K562 (cell line): ENCODE measurements around the gene DHRS3. TPM values are rescaled to one million over a fixed set of nuclear protein-coding genes. Genes with fewer than 3 reads are reported as not detected.
A peak's percentile ranks its signal among the peaks of the same experiment; 100 is the strongest.
"Not testable (repeated sequence)": the region's sequence is repeated elsewhere in the genome, so short reads cannot be mapped to it uniquely, and the experiment has no call there.

Experiments used
- ATAC-seq: fragments of 200-7000 bp; cut with Tn5 transposase; 3 replicates; pipeline ENCODE4 v1.9.1; 2020; ENCODE audit warnings: moderate library complexity
- BruUV-seq: library from RNA; stranded (reverse); fragments of 400-500 nt; replicated peaks from 2 replicates; lab custom pipeline; 2021; lab: Mats Ljungman, UMichigan
- CTCF ChIA-PET: fragments of 300-600 bp; formaldehyde crosslinking; extraction: SDS; loops from one replicate; lab custom pipeline; 2021; ENCODE audit warnings: low intra/inter-chr PET ratio; lab: Yijun Ruan, JAX
- POLR2A ChIA-PET: fragments of 300-600, 350-650 bp; sonication (Branson Sonifier 250); formaldehyde crosslinking; extraction: SDS; loops from one replicate; lab custom pipeline; 2021; ENCODE audit warnings: antibody characterized with exemption, inconsistent platforms; lab: Yijun Ruan, JAX
- DNase-seq, 4 experiments: peaks; one replicate each; pipeline versions ENCODE4 v3.0.0 to v3.0.0-alpha.2; 2011 to 2018; ENCODE audit warnings: low spot score in 3 of 4, mixed read lengths in 3 of 4; ENCODE audit errors: extremely low read depth in 1 of 4
- FAIRE-seq: peaks from 2 replicates; lab custom pipeline; 2011; peaks lifted over from hg19 to GRCh38; lab: Jason Lieb, UNC
- H2AFZ ChIP-seq: 2 replicates; pipeline ENCODE4 v1.6.0; 2011; ENCODE audit warnings: low read depth, low read length, control low read depth, inconsistent platforms
- H3K27ac ChIP-seq: fragments of 200-600 bp; 3 replicates; pipeline ENCODE4 v1.8.0; 2011; ENCODE audit warnings: low read depth, mild to moderate bottlenecking, control low read depth, inconsistent platforms, low read length, moderate library complexity, mixed read lengths; ENCODE audit errors: extremely low read depth
- H3K27me3 ChIP-seq, 2 experiments: fragments of 300-600 bp in 1 of 2; 2 replicates in 1 of 2; 3 replicates in 1 of 2; pipeline versions ENCODE4 v1.6.0 to v1.8.0; 2011; ENCODE audit warnings: inconsistent platforms in 2 of 2, low read length in 2 of 2, mild to moderate bottlenecking in 1 of 2, mixed read lengths in 1 of 2, moderate library complexity in 1 of 2; ENCODE audit not compliant: control insufficient read depth in 2 of 2, insufficient read depth in 2 of 2
- H3K36me3 ChIP-seq: fragments of 300-600 bp; 3 replicates; pipeline ENCODE4 v1.8.0; 2011; ENCODE audit warnings: mild to moderate bottlenecking, low read length, inconsistent platforms; ENCODE audit not compliant: control insufficient read depth, insufficient read depth
- H3K4me1 ChIP-seq, 2 experiments: fragments of 200-600 bp in 1 of 2; replicated peaks in 1 of 2; 2 replicates in 1 of 2; 3 replicates in 1 of 2; pipeline versions ENCODE4 v1.5.1 to v1.8.0; 2011; ENCODE audit warnings: inconsistent platforms in 2 of 2, low read length in 2 of 2, mild to moderate bottlenecking in 1 of 2, mixed read lengths in 1 of 2, moderate library complexity in 1 of 2; ENCODE audit not compliant: control insufficient read depth in 2 of 2, insufficient read depth in 2 of 2
- H3K4me2 ChIP-seq: 2 replicates; pipeline ENCODE4 v1.6.1; 2011; ENCODE audit warnings: low read length, control low read depth, inconsistent platforms, mixed read lengths; ENCODE audit not compliant: insufficient read depth
- H3K4me3 ChIP-seq: fragments of 200-600 bp; sonication (generic), shearing (Covaris generic); 2 replicates; pipeline ENCODE4 v1.5.1; 2016; ENCODE audit warnings: control low read depth, inconsistent platforms
- H3K79me2 ChIP-seq: fragments of 200-600 bp; 3 replicates; pipeline ENCODE4 v1.8.0; 2011; ENCODE audit warnings: low read length, inconsistent platforms; ENCODE audit not compliant: control insufficient read depth, insufficient read depth
- H3K9ac ChIP-seq, 2 experiments: 2 replicates each; pipeline versions ENCODE4 v1.6.0 to v1.6.1; 2011; ENCODE audit warnings: low read depth in 2 of 2, low read length in 2 of 2, control low read depth in 1 of 2, inconsistent platforms in 1 of 2, mild to moderate bottlenecking in 1 of 2, mixed read lengths in 1 of 2; ENCODE audit not compliant: insufficient read depth in 1 of 2
- H3K9me1 ChIP-seq: one replicate; pipeline ENCODE4 v1.6.0; 2011; ENCODE audit warnings: inconsistent platforms, mild to moderate bottlenecking, low read length, moderate library complexity; ENCODE audit not compliant: control insufficient read depth, insufficient read depth
- H3K9me3 ChIP-seq: replicated peaks from 2 replicates; pipeline ENCODE4 v1.5.1; 2011; ENCODE audit warnings: low read depth, low read length, inconsistent platforms; ENCODE audit not compliant: control insufficient read depth, insufficient read depth
- H4K20me1 ChIP-seq: replicated peaks from 2 replicates; pipeline ENCODE4 v1.6.1; 2011; ENCODE audit warnings: low read length, inconsistent platforms, mixed read lengths; ENCODE audit not compliant: control insufficient read depth, insufficient read depth
- CBX3 ChIP-seq, 2 experiments: IDR thresholded peaks; 1 replicate in 1 of 2; 2 replicates in 1 of 2; pipeline ENCODE4 v1.6.1; 2012; ENCODE audit warnings: inconsistent platforms in 2 of 2, low read length in 2 of 2, borderline replicate concordance in 1 of 2, control low read depth in 1 of 2
- CBX5 ChIP-seq: IDR thresholded peaks from 2 replicates; pipeline ENCODE4 v1.6.1; 2014; ENCODE audit warnings: low read depth, borderline replicate concordance
- KHSRP ChIP-seq: fragments of 450-650 bp; IDR thresholded peaks from 2 replicates; pipeline ENCODE4 v1.6.1; 2017
- NFIC ChIP-seq: fragments of 450-650 bp; IDR thresholded peaks from 2 replicates; pipeline ENCODE4 v1.6.1; 2017; ENCODE audit warnings: mild to moderate bottlenecking, inconsistent platforms
- REST ChIP-seq, 2 experiments: fragments of 450-650 bp; formaldehyde crosslinking in 1 of 2; IDR thresholded peaks; 2 replicates each; pipeline versions ENCODE4 v1.4.0 to v1.6.1; 2014 to 2020; ENCODE audit warnings: mild to moderate bottlenecking in 2 of 2, borderline replicate concordance in 1 of 2, low read depth in 1 of 2
- TRIM28 ChIP-seq: fragments of 450-650 bp; IDR thresholded peaks from 2 replicates; pipeline ENCODE4 v1.6.1; 2017
- WGBS: fragments of 100-300 bp; shearing (Covaris generic); methylation state at CpG from one replicate; pipeline ENCODE4 v1.1.6; 2016; ENCODE audit warnings: low coverage, mixed read lengths; ENCODE audit not compliant: insufficient coverage; ENCODE audit errors: missing lambda C conversion rate; 5-methylcytosine and 5-hydroxymethylcytosine counted together
- in situ Hi-C: fragments of 300-500 bp; cut with MboI; formaldehyde crosslinking; loops from 4 replicates; pipeline ENCODE4 v1.15.0; 2018; ENCODE audit warnings: inconsistent platforms, mixed read lengths
- intact Hi-C: fragments of 100-400 bp; cut with micrococcal nuclease; formaldehyde crosslinking; loops from 2 replicates; pipeline ENCODE4 v1.14.2; 2022
- polyA plus RNA-seq, 8 experiments: library from polyadenylated mRNA; depleted of rRNA in 4 of 8; stranded (reverse) in 5 of 8; unstranded in 3 of 8; fragments of >200 nt; fragmentation: Nextera tagmentation in 2 of 8; fragmentation: Illumina TruSeq in 1 of 8; extraction: Ambion mirVana in 2 of 8; extraction: Trizol in 1 of 8; gene quantifications; 2 replicates each; pipeline versions ENCODE4 v1.2.1 to v1.2.3, GENCODE V29; 2011 to 2014; ENCODE audit warnings: inconsistent platforms in 1 of 8, missing spikeins in 1 of 8
- total RNA-seq, 7 experiments: library from RNA; depleted of rRNA in 6 of 7; stranded (reverse); fragments of >200 nt in 6 of 7; fragmentation: Illumina TruSeq in 2 of 7; extraction: Trizol in 2 of 7; gene quantifications; 2 replicates each; pipeline versions ENCODE4 v1.2.1 to v1.2.3, GENCODE V29; 2011 to 2021; ENCODE audit warnings: low replicate concordance in 1 of 7

DHRS3 gene
- total and polyA plus RNA-seq, 9 of the 15 experiments (the other 6 are each of a cell fraction or from before 2014, with no cell fraction given), result 21.0 to 116 (median 58.7) TPM

GRCh38 chr1:12564251-12564650 lies 53.8 kb downstream of the DHRS3 start:
- TF ChIP-seq TRIM28, result 0 out of 2 replicates have a peak, but pooled peaks have one; percentile 32
- TF ChIP-seq CBX3 (IDR thresholded peaks at IDR 0.05; ENCODE audit: borderline replicate concordance in 1 of 2, low read length in 2 of 2), result peak in 1 of 2 experiments; percentile 48; a peak in 1 of 3 replicates
- peak; percentile 53; the same call in 1 of the 2 replicates for TF ChIP-seq CBX5
- H4K20me1 ChIP-seq, intact Hi-C loops, H2AFZ ChIP-seq, H3K4me2 ChIP-seq, H3K27ac ChIP-seq, H3K9ac ChIP-seq, H3K79me2 ChIP-seq, ATAC-seq, H3K4me3 ChIP-seq, H3K4me1 ChIP-seq, in situ Hi-C loops, FAIRE-seq, H3K9me1 ChIP-seq, BruUV-seq, H3K27me3 ChIP-seq, CTCF ChIA-PET, DNase-seq: not testable (repeated sequence)
- POLR2A ChIA-PET, result interaction anchor here (0.6 to 1.9 kb wide), 2 partner anchors 8 to 13 kb away, joined by 3 to 4 read pairs; no protein-coding TSS in a partner anchor
- WGBS, result 72% methylated on average over 3 of the region's 3 CpGs
- Histone ChIP-seq H3K36me3 (peaks cover 19% of the 10 kb centered on the region; the same call in 1 of the 3 replicates), H3K9me3 (peaks cover 27% of the 10 kb centered on the region)

GRCh38 chr1:12562955-12563576 lies 54.9 kb downstream of the DHRS3 start:
- H3K4me1 ChIP-seq, result peaks cover 0 to 3% of the 10 kb centered on the region in 2 experiments; a peak in 3 of 5 replicates
- H3K9me1 ChIP-seq, result no peaks in the 10 kb centered on the region
- no peak overlapping the region for H3K9ac ChIP-seq
- no TSS peak for BruUV-seq
- H3K4me2 ChIP-seq, result no peak overlapping the region
- no peaks in the 10 kb centered on the region for H3K27me3 ChIP-seq
- DNase-seq, result no peak
- H3K9me3 ChIP-seq, result peaks cover 27% of the 10 kb centered on the region
- no peak overlapping the region for H3K4me3 ChIP-seq
- H3K36me3 ChIP-seq, result peaks cover 13% of the 10 kb centered on the region; the same call in 1 of the 3 replicates
- intact Hi-C loops, result no loop called here
- H3K79me2 ChIP-seq, result no peaks in the 10 kb centered on the region
- ChIA-PET CTCF (no interaction called here), POLR2A (interaction anchor here (0.7 to 1.9 kb wide), 3 partner anchors 9 to 50 kb away, joined by 3 to 4 read pairs (median 4); no protein-coding TSS in a partner anchor)
- H4K20me1 ChIP-seq, result no peaks in the 10 kb centered on the region
- WGBS, result 40% methylated on average over 3 of the region's 3 CpGs
- in situ Hi-C loops, result no loop called here
- no peak for ATAC-seq
- no peak overlapping the region for H3K27ac ChIP-seq
- no peak for FAIRE-seq
- H2AFZ ChIP-seq, result no peak overlapping the region
- no peak for TF ChIP-seq KHSRP
- no peak for TF ChIP-seq REST (IDR thresholded peaks at IDR 0.05; ENCODE audit: borderline replicate concordance)
- no peak for TF ChIP-seq REST (CRISPR knock-in tag; IDR thresholded peaks at IDR 0.05; ENCODE audit: low read depth)
- TF ChIP-seq NFIC, result no peak
